ENCODE data around the gene RIBC2.
"Not testable (repeated sequence)": the region's sequence is repeated elsewhere in the genome, so short reads cannot be mapped to it uniquely, and the experiment has no call there.

RIBC2 gene

DNA sequence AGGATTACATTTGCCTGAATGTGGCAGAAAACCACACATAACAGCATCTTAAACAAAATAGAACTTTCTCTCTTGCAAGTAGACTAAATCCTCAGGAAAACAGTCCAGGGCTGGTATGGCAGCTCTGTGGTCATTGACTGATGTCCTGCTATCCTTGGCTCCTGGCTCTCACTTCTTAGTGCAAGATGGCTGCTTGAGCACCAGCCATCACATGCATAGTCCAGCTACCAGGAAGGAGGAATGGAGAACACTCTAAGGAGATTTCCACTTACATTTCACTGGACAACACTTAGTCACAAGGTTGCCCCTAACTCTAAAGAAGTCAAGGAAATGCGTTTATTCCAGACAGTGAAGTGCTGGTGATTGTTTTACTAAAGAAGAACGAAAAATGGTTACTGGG lies 13.6 kb downstream of the RIBC2 start:
- Histone ChIP-seq H3K9ac (ENCODE audit: low read length) (no peak overlapping the region), H3K4me3 (ENCODE audit: low read length) (no peak overlapping the region), H3K4me1 (ENCODE audit: control insufficient read depth, insufficient read depth, low read length) (no peaks in the 10 kb centered on the region), H3K36me3 (ENCODE audit: control insufficient read depth, insufficient read depth, low read length) (no peaks in the 10 kb centered on the region), H3K27me3 (ENCODE audit: control insufficient read depth, insufficient read depth, low read length) (no peaks in the 10 kb centered on the region), H3K27ac (ENCODE audit: low read depth, low read length) (no peak overlapping the region)

DNA sequence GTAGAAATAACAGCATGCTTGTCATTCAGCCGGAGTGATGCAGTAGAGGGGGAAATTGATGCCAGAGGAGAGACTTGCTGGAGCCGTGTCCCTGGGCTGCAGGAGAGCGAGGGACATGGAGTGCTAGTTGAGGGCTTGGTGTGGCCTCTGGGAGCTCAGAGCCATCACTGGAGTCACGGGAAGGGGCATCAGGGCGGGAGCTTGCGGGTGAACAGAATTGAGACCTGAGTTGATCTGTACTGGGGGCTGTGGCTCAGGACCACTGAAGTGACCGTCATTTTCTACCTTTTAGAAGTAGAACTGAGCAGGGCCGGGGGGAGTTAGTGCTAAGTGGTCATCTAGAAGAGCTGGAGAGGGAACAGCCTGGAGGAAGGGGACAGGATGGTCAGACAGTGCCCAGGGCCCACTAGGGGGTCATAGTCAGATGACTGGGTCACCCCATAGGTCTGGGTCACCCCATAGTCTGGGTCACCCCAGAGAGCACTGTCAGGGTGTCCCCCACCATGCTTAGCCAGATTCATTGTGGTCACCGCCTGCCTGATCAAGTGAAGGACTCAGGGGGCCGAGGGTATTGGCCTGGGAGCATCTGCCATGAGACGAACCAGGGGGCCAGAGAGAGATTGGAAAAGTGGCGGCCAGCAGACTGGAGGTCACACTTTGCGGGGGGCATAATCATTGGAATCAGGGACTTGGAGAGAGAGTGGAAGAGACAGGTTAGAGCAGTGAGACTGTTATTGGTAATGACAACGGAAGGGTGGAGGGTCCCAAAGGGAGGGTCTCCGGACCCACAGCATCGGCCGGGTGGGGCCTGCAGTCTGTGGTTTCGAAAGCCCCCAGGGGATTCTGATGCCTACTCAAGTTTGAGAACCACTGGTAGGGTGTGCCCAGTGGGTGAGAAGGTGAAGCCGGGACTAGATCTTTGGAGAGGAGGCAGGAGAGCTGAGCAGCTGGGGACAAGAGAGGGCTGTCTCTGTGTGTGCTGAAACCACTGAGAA lies 15.2 kb downstream of the RIBC2 start:
- H3K4me1 ChIP-seq (ENCODE audit: control insufficient read depth, insufficient read depth, low read length) = no peaks in the 10 kb centered on the region
- no peak overlapping the region for H3K27ac ChIP-seq (ENCODE audit: low read depth, low read length)
- H3K9ac ChIP-seq (ENCODE audit: low read length) = no peak overlapping the region
- no peak overlapping the region for H3K4me3 ChIP-seq (ENCODE audit: low read length)
- no peaks in the 10 kb centered on the region for H3K36me3 ChIP-seq (ENCODE audit: control insufficient read depth, insufficient read depth, low read length)
- no peaks in the 10 kb centered on the region for H3K27me3 ChIP-seq (ENCODE audit: control insufficient read depth, insufficient read depth, low read length)

DNA sequence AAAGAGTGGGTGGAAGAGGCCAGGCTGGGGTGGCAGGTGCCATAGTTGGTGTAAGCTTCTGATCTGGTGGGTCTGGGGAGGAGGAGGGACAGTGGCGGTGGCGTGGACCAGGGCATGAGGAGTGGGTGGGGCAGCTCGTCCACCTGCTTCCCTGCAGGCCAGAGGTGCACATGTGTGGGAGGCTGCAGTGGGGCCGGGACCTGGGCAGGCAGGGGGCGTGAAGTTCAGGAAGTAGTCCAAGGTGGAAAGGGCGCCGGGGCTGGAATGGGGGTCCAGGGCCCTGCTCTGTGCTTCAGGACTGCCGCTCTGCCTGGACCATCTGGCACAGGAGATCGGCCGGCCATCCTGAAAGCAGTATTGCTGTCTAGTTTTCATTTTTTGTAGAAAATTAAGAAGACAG lies 15.9 kb downstream of the RIBC2 start:
- Histone ChIP-seq H3K36me3 (ENCODE audit: control insufficient read depth, insufficient read depth, low read length) (no peaks in the 10 kb centered on the region), H3K27me3 (ENCODE audit: control insufficient read depth, insufficient read depth, low read length) (no peaks in the 10 kb centered on the region), H3K4me1 (ENCODE audit: control insufficient read depth, insufficient read depth, low read length) (no peaks in the 10 kb centered on the region), H3K27ac (ENCODE audit: low read depth, low read length) (no peak overlapping the region), H3K9ac (ENCODE audit: low read length) (no peak overlapping the region), H3K4me3 (ENCODE audit: low read length) (no peak overlapping the region)

DNA sequence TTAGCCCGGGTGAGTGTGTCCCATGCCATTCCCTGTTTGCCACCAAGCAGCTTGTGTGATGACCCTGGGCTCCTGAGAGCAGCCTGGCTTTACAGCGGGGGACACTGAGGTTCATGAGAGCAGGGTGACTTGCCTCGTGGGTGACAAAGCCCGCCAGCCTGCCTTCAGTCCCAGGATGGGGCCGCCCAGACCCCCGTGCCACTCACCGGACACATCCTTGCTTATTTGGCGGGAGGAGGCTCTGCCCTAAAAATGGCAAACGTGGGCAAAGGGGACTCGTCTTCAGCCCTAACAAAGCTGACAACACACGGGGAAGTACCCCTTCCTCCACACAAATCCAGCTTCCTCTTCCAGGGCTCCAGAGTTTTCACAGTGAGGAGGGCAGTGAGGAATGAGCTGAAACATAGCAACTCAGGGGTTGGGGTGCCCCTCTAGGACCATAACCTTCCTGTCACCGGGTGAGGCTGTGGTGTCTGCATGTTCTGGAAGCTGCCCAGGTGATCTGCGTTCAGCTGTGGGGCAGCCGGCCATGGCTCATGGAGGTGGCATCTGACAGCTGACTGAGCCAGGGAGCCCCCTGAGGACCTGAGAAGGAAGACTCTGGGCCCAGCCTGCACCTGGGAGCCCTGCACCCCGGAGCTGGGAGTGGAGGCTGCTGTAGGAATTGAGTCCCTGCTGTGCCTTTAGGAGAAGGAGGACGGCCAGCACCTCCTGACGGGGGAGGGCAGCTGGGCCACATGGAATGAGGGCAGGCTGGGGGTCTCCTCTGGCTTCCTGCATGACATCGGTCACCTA lies 16.7 kb downstream of the RIBC2 start:
- H3K4me1 ChIP-seq (ENCODE audit: control insufficient read depth, insufficient read depth, low read length) = no peaks in the 10 kb centered on the region
- H3K9ac ChIP-seq (ENCODE audit: low read length) = no peak overlapping the region
- no peak overlapping the region for H3K27ac ChIP-seq (ENCODE audit: low read depth, low read length)
- no peaks in the 10 kb centered on the region for H3K27me3 ChIP-seq (ENCODE audit: control insufficient read depth, insufficient read depth, low read length)
- H3K4me3 ChIP-seq (ENCODE audit: low read length) = no peak overlapping the region
- H3K36me3 ChIP-seq (ENCODE audit: control insufficient read depth, insufficient read depth, low read length) = no peaks in the 10 kb centered on the region

DNA sequence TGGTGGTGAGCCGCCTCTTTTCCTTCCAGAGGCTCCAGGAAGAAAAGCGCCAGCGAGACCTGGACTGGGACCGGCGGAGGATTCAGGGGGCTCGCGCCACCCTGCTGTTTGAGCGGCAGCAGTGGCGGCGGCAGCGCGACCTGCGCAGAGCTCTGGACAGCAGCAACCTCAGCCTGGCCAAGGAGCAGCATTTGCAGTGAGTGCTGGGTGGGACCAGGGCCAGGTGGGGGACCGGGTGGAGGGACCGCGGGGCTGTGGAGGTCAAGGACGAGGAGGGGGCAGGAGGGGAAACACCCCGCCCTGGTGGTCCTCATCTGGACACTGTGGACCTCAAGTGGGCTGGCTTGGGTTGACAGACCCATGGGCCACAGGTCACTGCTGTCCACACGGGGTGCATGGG lies 17.4 kb downstream of the RIBC2 start:
- H3K9ac ChIP-seq (ENCODE audit: low read length) = no peak overlapping the region
- H3K4me1 ChIP-seq (ENCODE audit: control insufficient read depth, insufficient read depth, low read length) = no peaks in the 10 kb centered on the region
- H3K27ac ChIP-seq (ENCODE audit: low read depth, low read length) = no peak overlapping the region
- no peaks in the 10 kb centered on the region for H3K36me3 ChIP-seq (ENCODE audit: control insufficient read depth, insufficient read depth, low read length)
- no peaks in the 10 kb centered on the region for H3K27me3 ChIP-seq (ENCODE audit: control insufficient read depth, insufficient read depth, low read length)
- H3K4me3 ChIP-seq (ENCODE audit: low read length) = no peak overlapping the region

DNA sequence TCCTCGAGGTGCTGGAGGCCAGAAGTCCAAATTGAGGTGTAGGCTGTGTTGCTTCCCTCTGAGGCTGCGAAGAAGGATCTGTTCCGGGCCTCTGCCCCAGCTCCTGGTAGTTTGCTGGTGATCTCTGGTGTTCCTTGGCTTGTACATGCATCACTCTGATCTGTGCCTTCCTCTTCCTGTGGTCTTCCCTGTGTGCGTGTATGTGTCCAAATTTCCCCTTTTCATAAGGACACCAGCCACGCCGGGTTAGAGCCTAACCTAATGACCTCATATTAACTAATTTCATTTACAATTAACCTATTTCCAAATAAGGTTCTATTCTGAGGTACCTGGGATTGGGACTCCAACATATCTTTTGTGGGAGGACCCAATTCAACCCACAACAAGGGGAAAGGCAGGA lies 21.5 kb downstream of the RIBC2 start:
- Histone ChIP-seq H3K9ac (ENCODE audit: low read length) (no peak overlapping the region), H3K4me1 (ENCODE audit: control insufficient read depth, insufficient read depth, low read length) (no peaks in the 10 kb centered on the region), H3K36me3 (ENCODE audit: control insufficient read depth, insufficient read depth, low read length) (no peaks in the 10 kb centered on the region), H3K27ac (ENCODE audit: low read depth, low read length) (no peak overlapping the region), H3K27me3 (ENCODE audit: control insufficient read depth, insufficient read depth, low read length) (no peaks in the 10 kb centered on the region), H3K4me3 (ENCODE audit: low read length) (no peak overlapping the region)

DNA sequence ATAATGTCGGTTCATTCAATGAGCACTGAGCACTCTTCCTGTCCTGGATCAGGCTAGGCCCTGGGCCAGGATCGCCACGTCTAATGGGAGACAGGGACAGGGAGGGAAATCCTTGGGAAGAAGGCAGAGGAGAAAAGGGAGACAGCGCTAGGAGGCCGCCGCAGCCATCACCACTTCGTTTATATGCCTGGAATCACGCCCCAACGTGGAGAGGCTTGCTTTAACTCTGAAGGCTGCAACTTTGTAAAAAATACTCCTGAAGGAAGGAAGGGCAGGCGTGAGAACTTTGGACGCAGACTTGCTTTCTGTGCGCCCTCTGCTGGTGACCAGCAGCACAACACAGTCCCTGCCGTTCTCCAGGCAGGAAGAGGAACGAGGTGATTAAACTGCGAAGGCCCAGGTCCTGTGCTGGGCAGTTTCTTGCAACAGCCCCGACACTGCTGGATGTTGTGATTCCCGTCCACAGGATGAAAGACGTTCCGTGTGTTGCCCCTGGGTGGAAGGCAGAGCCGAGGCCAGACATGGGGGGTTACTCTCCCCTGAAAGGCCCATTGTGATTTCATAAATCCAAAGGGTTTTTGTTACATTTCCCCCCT lies 22.1 kb downstream of the RIBC2 start:
- Histone ChIP-seq H3K27me3 (ENCODE audit: control insufficient read depth, insufficient read depth, low read length) (no peaks in the 10 kb centered on the region), H3K4me3 (ENCODE audit: low read length) (peak overlapping the region; percentile 0), H3K27ac (ENCODE audit: low read depth, low read length) (peak overlapping the region; percentile 18), H3K36me3 (ENCODE audit: control insufficient read depth, insufficient read depth, low read length) (no peaks in the 10 kb centered on the region), H3K4me1 (ENCODE audit: control insufficient read depth, insufficient read depth, low read length) (no peaks in the 10 kb centered on the region), H3K9ac (ENCODE audit: low read length) (no peak overlapping the region)

DNA sequence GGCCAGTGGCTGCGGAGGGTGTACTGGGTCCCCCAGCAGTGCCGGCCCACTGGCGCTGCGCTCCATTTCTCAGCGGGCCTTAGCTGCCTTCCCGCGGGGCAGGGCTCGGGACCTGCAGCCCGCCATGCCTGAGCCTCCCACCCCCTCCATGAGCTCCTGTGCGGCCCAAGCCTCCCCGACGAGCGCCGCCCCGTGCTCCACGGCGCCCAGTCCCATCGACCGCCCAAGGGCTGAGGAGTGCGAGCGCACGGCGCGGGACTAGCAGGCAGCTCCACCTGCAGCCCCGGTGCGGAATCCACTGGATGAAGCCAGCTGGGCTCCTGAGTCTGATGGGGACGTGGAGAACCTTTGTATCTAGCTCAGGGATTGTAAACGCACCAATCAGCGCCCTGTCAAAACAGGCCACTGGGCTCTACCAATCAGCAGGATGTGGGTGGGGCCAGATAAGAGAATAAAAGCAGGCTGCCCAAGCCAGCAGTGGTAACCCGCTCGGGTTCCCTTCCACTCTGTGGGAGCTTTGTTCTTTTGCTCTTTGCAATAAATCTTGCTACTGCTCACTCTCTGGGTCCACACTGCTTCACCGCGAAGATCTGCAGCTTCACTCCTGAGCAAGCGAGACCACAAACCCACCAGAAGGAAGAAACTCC lies 23.5 kb downstream of the RIBC2 start:
- H3K4me3 ChIP-seq (ENCODE audit: low read length); H3K4me1 ChIP-seq (ENCODE audit: control insufficient read depth, insufficient read depth, low read length); H3K27ac ChIP-seq (ENCODE audit: low read depth, low read length); H3K27me3 ChIP-seq (ENCODE audit: control insufficient read depth, insufficient read depth, low read length); H3K9ac ChIP-seq (ENCODE audit: low read length); H3K36me3 ChIP-seq (ENCODE audit: control insufficient read depth, insufficient read depth, low read length): not testable (repeated sequence)

DNA sequence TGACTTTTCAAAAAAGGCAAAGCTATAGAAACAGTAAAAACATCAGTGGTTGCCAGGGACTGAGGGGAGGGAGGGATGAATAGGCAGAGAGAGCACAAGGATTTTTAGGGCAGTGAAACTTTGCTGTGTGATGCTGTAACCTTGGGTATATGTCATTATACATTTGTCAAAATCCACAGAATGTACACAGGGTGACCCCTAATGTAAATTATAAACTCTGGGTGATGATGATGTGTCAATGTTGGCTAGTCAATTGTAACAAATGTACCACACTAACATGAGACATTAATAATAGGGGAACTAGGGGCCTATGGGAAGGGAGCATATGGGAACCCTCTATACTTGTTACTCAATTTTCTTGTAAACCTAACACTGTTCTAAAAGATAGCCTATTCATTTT lies 24.8 kb downstream of the RIBC2 start:
- Histone ChIP-seq H3K4me3 (ENCODE audit: low read length) (no peak overlapping the region), H3K9ac (ENCODE audit: low read length) (no peak overlapping the region), H3K4me1 (ENCODE audit: control insufficient read depth, insufficient read depth, low read length) (no peaks in the 10 kb centered on the region), H3K36me3 (ENCODE audit: control insufficient read depth, insufficient read depth, low read length) (no peaks in the 10 kb centered on the region), H3K27ac (ENCODE audit: low read depth, low read length) (no peak overlapping the region), H3K27me3 (ENCODE audit: control insufficient read depth, insufficient read depth, low read length) (no peaks in the 10 kb centered on the region)

DNA sequence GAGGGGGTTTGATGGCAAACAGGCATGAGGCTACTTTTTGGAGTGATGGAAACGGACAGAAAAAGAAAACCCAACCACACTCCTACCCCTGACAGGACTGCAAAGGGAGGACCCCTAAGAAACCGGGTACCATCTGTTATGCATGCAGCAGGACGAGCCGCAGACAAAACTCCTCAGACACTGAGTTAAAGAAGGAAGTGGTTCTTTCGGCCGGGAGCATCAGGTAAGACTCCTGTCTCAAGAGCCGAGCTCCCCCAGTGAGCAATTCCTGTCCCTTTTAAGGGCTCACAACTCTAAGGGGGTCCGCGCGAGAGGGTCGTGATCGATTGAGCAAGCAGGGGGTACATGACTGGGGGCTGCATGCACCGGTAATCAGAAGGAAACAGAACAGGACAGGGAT lies 27.2 kb downstream of the RIBC2 start:
- not testable (repeated sequence) for H3K4me3 ChIP-seq (ENCODE audit: low read length); H3K27ac ChIP-seq (ENCODE audit: low read depth, low read length); H3K36me3 ChIP-seq (ENCODE audit: control insufficient read depth, insufficient read depth, low read length); H3K4me1 ChIP-seq (ENCODE audit: control insufficient read depth, insufficient read depth, low read length); H3K27me3 ChIP-seq (ENCODE audit: control insufficient read depth, insufficient read depth, low read length); H3K9ac ChIP-seq (ENCODE audit: low read length)

DNA sequence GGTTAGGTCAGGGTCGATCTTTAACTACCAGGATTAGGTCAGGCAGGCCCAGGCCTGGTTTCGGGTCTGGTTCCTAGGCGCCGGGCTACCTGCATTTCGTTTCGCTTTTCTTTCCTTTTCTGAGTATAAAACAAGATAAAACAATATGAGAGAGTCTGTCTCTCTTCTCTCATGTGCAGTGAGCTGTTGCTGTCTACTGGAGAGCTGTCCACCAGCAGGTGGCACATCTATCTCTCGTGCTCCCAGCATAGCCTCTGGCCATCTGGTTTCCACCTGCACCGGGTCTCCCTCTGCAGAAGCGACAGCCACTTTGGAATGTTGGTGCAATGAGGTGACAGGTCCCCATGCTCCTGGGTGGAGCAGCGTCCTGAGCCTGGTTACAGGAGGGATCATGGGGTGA lies 27.6 kb downstream of the RIBC2 start:
- Histone ChIP-seq H3K4me3 (ENCODE audit: low read length) (no peak overlapping the region), H3K9ac (ENCODE audit: low read length) (no peak overlapping the region), H3K27me3 (ENCODE audit: control insufficient read depth, insufficient read depth, low read length) (no peaks in the 10 kb centered on the region), H3K27ac (ENCODE audit: low read depth, low read length) (no peak overlapping the region), H3K4me1 (ENCODE audit: control insufficient read depth, insufficient read depth, low read length) (no peaks in the 10 kb centered on the region), H3K36me3 (ENCODE audit: control insufficient read depth, insufficient read depth, low read length) (no peaks in the 10 kb centered on the region)

DNA sequence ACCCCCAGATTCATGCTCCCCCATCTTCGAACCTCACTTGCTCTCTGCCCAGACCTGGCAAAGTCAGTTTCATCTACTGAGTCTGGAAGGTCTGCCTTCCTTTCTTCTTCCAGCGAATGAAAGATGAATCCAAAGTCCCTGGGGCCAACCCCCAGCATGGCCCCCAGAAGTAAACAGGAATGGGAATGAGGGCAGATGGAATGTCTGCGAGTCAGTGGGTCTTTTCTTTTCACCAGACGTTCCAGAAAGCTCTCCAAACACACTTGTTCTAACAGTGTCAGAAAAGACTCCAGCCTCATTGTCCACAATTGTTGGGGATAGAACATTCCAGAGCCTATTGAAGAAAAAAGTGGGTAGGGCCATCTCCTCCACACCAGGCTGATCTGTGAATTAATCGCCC lies 28.6 kb downstream of the RIBC2 start:
- no peaks in the 10 kb centered on the region for H3K27me3 ChIP-seq (ENCODE audit: control insufficient read depth, insufficient read depth, low read length)
- H3K4me1 ChIP-seq (ENCODE audit: control insufficient read depth, insufficient read depth, low read length) = no peaks in the 10 kb centered on the region
- H3K27ac ChIP-seq (ENCODE audit: low read depth, low read length) = no peak overlapping the region
- H3K9ac ChIP-seq (ENCODE audit: low read length) = no peak overlapping the region
- no peak overlapping the region for H3K4me3 ChIP-seq (ENCODE audit: low read length)
- H3K36me3 ChIP-seq (ENCODE audit: control insufficient read depth, insufficient read depth, low read length) = no peaks in the 10 kb centered on the region

Measured in rectal smooth muscle tissue (tissue), 1 donor.